PC-9 (cell line): ENCODE results near the gene ZDHHC17.

Source experiments
- EZH2 ChIP-seq: fragments of 200-600 bp; sonication (generic); IDR thresholded peaks from 2 replicates; pipeline ENCODE4 v1.8.0; 2017; ENCODE audit warnings: antibody characterized with exemption, low read depth
- TF ChIP-seq, protein P1 (sequence below): fragments of 200-600 bp; sonication (generic); conservative IDR thresholded peaks from 2 replicates; pipeline ENCODE4 v1.6.1; 2017; ENCODE audit warnings: mixed run types, antibody characterized with exemption, mild to moderate bottlenecking, moderate library complexity

DNA sequence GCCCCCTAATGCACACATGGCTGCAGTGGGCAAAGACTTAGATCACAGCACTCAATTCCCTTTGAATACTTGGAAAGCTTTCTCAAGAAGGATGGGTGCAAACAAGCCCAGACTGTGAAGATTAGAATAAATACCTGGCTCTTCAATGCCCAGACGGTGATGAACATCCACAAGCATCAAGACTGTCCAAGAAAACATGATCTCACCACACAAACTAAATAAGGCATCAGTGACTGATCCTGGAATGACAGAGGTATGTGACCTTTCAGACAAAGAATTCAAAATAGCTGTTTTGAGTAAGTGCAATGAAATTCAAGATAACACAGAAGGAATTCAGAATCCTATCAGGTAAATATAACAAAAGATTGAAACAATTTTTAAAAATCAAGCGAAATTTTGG is 43.8 kb upstream of the ZDHHC17 start:
- TF ChIP-seq, protein P1, sequence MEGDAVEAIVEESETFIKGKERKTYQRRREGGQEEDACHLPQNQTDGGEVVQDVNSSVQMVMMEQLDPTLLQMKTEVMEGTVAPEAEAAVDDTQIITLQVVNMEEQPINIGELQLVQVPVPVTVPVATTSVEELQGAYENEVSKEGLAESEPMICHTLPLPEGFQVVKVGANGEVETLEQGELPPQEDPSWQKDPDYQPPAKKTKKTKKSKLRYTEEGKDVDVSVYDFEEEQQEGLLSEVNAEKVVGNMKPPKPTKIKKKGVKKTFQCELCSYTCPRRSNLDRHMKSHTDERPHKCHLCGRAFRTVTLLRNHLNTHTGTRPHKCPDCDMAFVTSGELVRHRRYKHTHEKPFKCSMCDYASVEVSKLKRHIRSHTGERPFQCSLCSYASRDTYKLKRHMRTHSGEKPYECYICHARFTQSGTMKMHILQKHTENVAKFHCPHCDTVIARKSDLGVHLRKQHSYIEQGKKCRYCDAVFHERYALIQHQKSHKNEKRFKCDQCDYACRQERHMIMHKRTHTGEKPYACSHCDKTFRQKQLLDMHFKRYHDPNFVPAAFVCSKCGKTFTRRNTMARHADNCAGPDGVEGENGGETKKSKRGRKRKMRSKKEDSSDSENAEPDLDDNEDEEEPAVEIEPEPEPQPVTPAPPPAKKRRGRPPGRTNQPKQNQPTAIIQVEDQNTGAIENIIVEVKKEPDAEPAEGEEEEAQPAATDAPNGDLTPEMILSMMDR = no peak
- no peak for TF ChIP-seq EZH2
